Trophoblast cell (in vitro differentiated cells and primary cell): ENCODE measurements around the gene MYO7B.

Experiments used
- DNase-seq, 2 donors: peaks; one replicate each; pipeline ENCODE4 v3.0.0-alpha.2; 2016
- H2AFZ ChIP-seq: 2 replicates; pipeline ENCODE4 v1.6.1; 2013; ENCODE audit warnings: low read length, moderate library complexity, mild to moderate bottlenecking; ENCODE audit not compliant: insufficient read depth, poor library complexity
- H2AK5ac ChIP-seq: 2 replicates; pipeline ENCODE4 v1.6.1; 2013; ENCODE audit warnings: mild to moderate bottlenecking, low read length
- H2BK120ac ChIP-seq: 2 replicates; pipeline ENCODE4 v1.6.1; 2013; ENCODE audit warnings: low read length, mild to moderate bottlenecking, moderate library complexity; ENCODE audit not compliant: insufficient read depth, poor library complexity
- H2BK12ac ChIP-seq: 2 replicates; pipeline ENCODE4 v1.6.1; 2013; ENCODE audit warnings: mild to moderate bottlenecking, low read length, moderate library complexity
- H2BK5ac ChIP-seq: 2 replicates; pipeline ENCODE4 v1.6.1; 2013; ENCODE audit warnings: low read length, low read depth, moderate library complexity, mild to moderate bottlenecking; ENCODE audit not compliant: poor library complexity
- H3K14ac ChIP-seq: 2 replicates; pipeline ENCODE4 v1.6.1; 2013; ENCODE audit warnings: mild to moderate bottlenecking, low read length
- H3K18ac ChIP-seq: 2 replicates; pipeline ENCODE4 v1.6.1; 2013; ENCODE audit warnings: mild to moderate bottlenecking, low read length
- H3K23ac ChIP-seq: 2 replicates; pipeline ENCODE4 v1.6.1; 2013; ENCODE audit warnings: low read length
- H3K27ac ChIP-seq: 2 replicates; pipeline ENCODE4 v1.5.1; 2013; ENCODE audit warnings: low read depth, mild to moderate bottlenecking, inconsistent platforms, low read length, moderate library complexity
- H3K27me3 ChIP-seq: 2 replicates; pipeline ENCODE4 v1.6.1; 2013; ENCODE audit warnings: inconsistent platforms, mild to moderate bottlenecking, low read length, moderate library complexity; ENCODE audit not compliant: insufficient read depth
- H3K36me3 ChIP-seq, 2 experiments: 1 replicate in 1 of 2; 2 replicates in 1 of 2; pipeline ENCODE4 v1.6.1; 2013; ENCODE audit warnings: low read length in 2 of 2, mild to moderate bottlenecking in 2 of 2, moderate library complexity in 1 of 2; ENCODE audit not compliant: insufficient read depth in 2 of 2, control insufficient read depth in 1 of 2
- H3K4ac ChIP-seq: 2 replicates; pipeline ENCODE4 v1.6.1; 2013; ENCODE audit warnings: low read depth, mild to moderate bottlenecking, low read length, moderate library complexity
- H3K4me1 ChIP-seq, 2 experiments: 1 replicate in 1 of 2; 2 replicates in 1 of 2; pipeline ENCODE4 v1.6.1; 2013; ENCODE audit warnings: low read length in 2 of 2, mild to moderate bottlenecking in 2 of 2, moderate library complexity in 1 of 2; ENCODE audit not compliant: insufficient read depth in 2 of 2, control insufficient read depth in 1 of 2
- H3K4me2 ChIP-seq: 2 replicates; pipeline ENCODE4 v1.6.1; 2013; ENCODE audit warnings: inconsistent platforms, mild to moderate bottlenecking, low read length, moderate library complexity
- H3K4me3 ChIP-seq: 2 replicates; pipeline ENCODE4 v1.5.1; 2013; ENCODE audit warnings: mild to moderate bottlenecking, low read depth, low read length, inconsistent platforms
- H3K79me1 ChIP-seq: one replicate; pipeline ENCODE4 v1.6.1; 2013; ENCODE audit warnings: low read length
- H3K79me2 ChIP-seq: 2 replicates; pipeline ENCODE4 v1.6.1; 2013; ENCODE audit warnings: low read length, mild to moderate bottlenecking; ENCODE audit not compliant: control insufficient read depth, insufficient read depth, poor library complexity
- H3K9ac ChIP-seq: 2 replicates; pipeline ENCODE4 v1.6.1; 2013; ENCODE audit warnings: mild to moderate bottlenecking, low read length
- H3K9me3 ChIP-seq: 2 replicates; pipeline ENCODE4 v1.6.1; 2013; ENCODE audit warnings: low read depth, mild to moderate bottlenecking, control low read depth, inconsistent platforms, low read length; ENCODE audit not compliant: insufficient read depth
- H4K12ac ChIP-seq: 2 replicates; pipeline ENCODE4 v1.6.1; 2013; ENCODE audit warnings: low read depth, mild to moderate bottlenecking, low read length, moderate library complexity
- H4K8ac ChIP-seq: 2 replicates; pipeline ENCODE4 v1.6.1; 2013; ENCODE audit warnings: low read depth, mild to moderate bottlenecking, low read length, moderate library complexity
- H4K91ac ChIP-seq: one replicate; pipeline ENCODE4 v1.6.1; 2013; ENCODE audit warnings: low read depth, mild to moderate bottlenecking, low read length, moderate library complexity
- WGBS: extraction: QIAGEN DNeasy Blood & Tissue Kit; methylation state at CpG from one replicate; pipeline ENCODE4 v1.1.7; 2013; ENCODE audit warnings: missing lambda C conversion rate; ENCODE audit not compliant: insufficient read length, insufficient coverage; ENCODE audit errors: extremely low coverage; 5-methylcytosine and 5-hydroxymethylcytosine counted together

Gene MYO7B

GRCh38 chr2:127650785-127651380 lies 115.4 kb downstream of the MYO7B start:
- Histone ChIP-seq H3K79me2 (no peaks in the 10 kb centered on the region), H2AK5ac (no peak overlapping the region)

GRCh38 chr2:127651381-127651809 lies 115.9 kb downstream of the MYO7B start:
- H3K4me2 ChIP-seq = no peak overlapping the region
- H2AFZ ChIP-seq = no peak overlapping the region
- peak overlapping the region; percentile 18 for H4K8ac ChIP-seq
- H3K4ac ChIP-seq = no peak overlapping the region
- H2BK5ac ChIP-seq = no peak overlapping the region
- peak overlapping the region; percentile 21 for H3K4me3 ChIP-seq
- no peak for DNase-seq
- peaks cover 0 to 2% of the 10 kb centered on the region in 2 experiments for H3K36me3 ChIP-seq
- no peaks in the 10 kb centered on the region for H3K79me2 ChIP-seq
- H3K4me1 ChIP-seq = peaks cover 12 to 17% of the 10 kb centered on the region in 2 experiments
- no peak overlapping the region for H4K12ac ChIP-seq
- H2AK5ac ChIP-seq = no peak overlapping the region
- H2BK12ac ChIP-seq = peak overlapping the region; percentile 19
- H4K91ac ChIP-seq = peak overlapping the region; percentile 40
- H3K9me3 ChIP-seq = peaks cover 2% of the 10 kb centered on the region
- no peak overlapping the region for H3K18ac ChIP-seq
- H3K27ac ChIP-seq = peak overlapping the region; percentile 42
- H3K79me1 ChIP-seq = no peaks in the 10 kb centered on the region
- no peak overlapping the region for H3K9ac ChIP-seq
- no peak overlapping the region for H3K14ac ChIP-seq
- H3K27me3 ChIP-seq = no peaks in the 10 kb centered on the region
- no peak overlapping the region for H3K23ac ChIP-seq
- WGBS = no CpG with 5 or more reads among the region's 29 CpGs
- H2BK120ac ChIP-seq = no peak overlapping the region

More at GRCh38 chr2:127650785-127651380, 115.4 kb downstream of the MYO7B start:
- Histone ChIP-seq H2AFZ (no peak overlapping the region), H3K4ac (no peak overlapping the region), H4K91ac (peak overlapping the region; percentile 6), H3K27me3 (no peaks in the 10 kb centered on the region), H3K9ac (no peak overlapping the region), H4K8ac (no peak overlapping the region), H3K14ac (no peak overlapping the region), H3K9me3 (peaks cover 2% of the 10 kb centered on the region), H3K27ac (no peak overlapping the region), H3K4me3 (peak overlapping the region; percentile 21), H3K36me3 (peaks cover 0 to 2% of the 10 kb centered on the region in 2 experiments), H2BK120ac (no peak overlapping the region), H4K12ac (no peak overlapping the region), H3K23ac (no peak overlapping the region), H2BK5ac (no peak overlapping the region), H2BK12ac (peak overlapping the region; percentile 19), H3K4me2 (no peak overlapping the region), H3K4me1 (peaks cover 12 to 17% of the 10 kb centered on the region in 2 experiments), H3K79me1 (no peaks in the 10 kb centered on the region), H3K18ac (no peak overlapping the region)
- DNase-seq = no peak
- no CpG with 5 or more reads among the region's 28 CpGs for WGBS

- WGBS = no CpG with 5 or more reads among the region's 14 CpGs
- peak overlapping the region; percentile 7 for H2BK12ac ChIP-seq
Observed at GRCh38 chr2:127651971-127652550, 116.6 kb downstream of the MYO7B start.

GRCh38 chr2:127652786-127653357 lies 117.4 kb downstream of the MYO7B start:
- no CpG with 5 or more reads among the region's 25 CpGs for WGBS
- H4K12ac ChIP-seq = no peak overlapping the region
- DNase-seq = no peak
- H3K23ac ChIP-seq = no peak overlapping the region
- no peak overlapping the region for H2BK120ac ChIP-seq
- H3K27ac ChIP-seq = no peak overlapping the region
- H2BK12ac ChIP-seq = no peak overlapping the region
- no peak overlapping the region for H3K4me3 ChIP-seq
- H3K4me2 ChIP-seq = no peak overlapping the region
- H2AK5ac ChIP-seq = no peak overlapping the region
- no peak overlapping the region for H2AFZ ChIP-seq
- no peak overlapping the region for H3K14ac ChIP-seq
- H3K79me1 ChIP-seq = no peaks in the 10 kb centered on the region
- H3K4me1 ChIP-seq = peaks cover 12 to 17% of the 10 kb centered on the region in 2 experiments
- H3K18ac ChIP-seq = no peak overlapping the region
- peaks cover 0 to 2% of the 10 kb centered on the region in 2 experiments for H3K36me3 ChIP-seq
- H3K79me2 ChIP-seq = no peaks in the 10 kb centered on the region
- no peak overlapping the region for H2BK5ac ChIP-seq
- no peak overlapping the region for H4K91ac ChIP-seq
- no peak overlapping the region for H4K8ac ChIP-seq
- H3K4ac ChIP-seq = no peak overlapping the region
- H3K9ac ChIP-seq = no peak overlapping the region
- peaks cover 2% of the 10 kb centered on the region for H3K9me3 ChIP-seq
- no peaks in the 10 kb centered on the region for H3K27me3 ChIP-seq

More at GRCh38 chr2:127651971-127652550, 116.6 kb downstream of the MYO7B start:
- Histone ChIP-seq H3K27ac (peak overlapping the region; percentile 42), H4K12ac (no peak overlapping the region), H3K4me3 (no peak overlapping the region), H4K91ac (no peak overlapping the region), H2BK120ac (no peak overlapping the region), H2AK5ac (no peak overlapping the region), H3K36me3 (peaks cover 0 to 2% of the 10 kb centered on the region in 2 experiments), H4K8ac (no peak overlapping the region), H3K9ac (no peak overlapping the region), H3K14ac (no peak overlapping the region), H3K79me1 (no peaks in the 10 kb centered on the region), H3K4me1 (peaks cover 12 to 17% of the 10 kb centered on the region in 2 experiments), H2BK5ac (no peak overlapping the region), H3K23ac (no peak overlapping the region), H3K79me2 (no peaks in the 10 kb centered on the region), H3K27me3 (no peaks in the 10 kb centered on the region), H2AFZ (no peak overlapping the region), H3K18ac (no peak overlapping the region), H3K4me2 (no peak overlapping the region), H3K4ac (no peak overlapping the region), H3K9me3 (peaks cover 2% of the 10 kb centered on the region)
- DNase-seq = no peak
